ENCODE measurements around the gene RAB5B.
"Not testable (repeated sequence)": the region's sequence is repeated elsewhere in the genome, so short reads cannot be mapped to it uniquely, and the experiment has no call there.

Gene RAB5B

GRCh38 chr12:55984861-55985260 lies 11.0 kb downstream of the RAB5B start:
- DNase-seq = no peak

GRCh38 chr12:55985341-55985740 lies 11.5 kb downstream of the RAB5B start:
- DNase-seq = no peak

GRCh38 chr12:55985976-55986375 lies 12.1 kb downstream of the RAB5B start:
- DNase-seq = not testable (repeated sequence)

- DNase-seq = no peak
Observed at GRCh38 chr12:55991110-55991509, 17.2 kb downstream of the RAB5B start.

- no peak for DNase-seq
Observed at GRCh38 chr12:55993230-55993853, 19.5 kb downstream of the RAB5B start.

GRCh38 chr12:55995366-55995765 lies 21.5 kb downstream of the RAB5B start:
- DNase-seq = no peak

- peak; percentile 62 for DNase-seq
Observed at GRCh38 chr12:55996201-55996714, 22.4 kb downstream of the RAB5B start.

GRCh38 chr12:55996715-55997534 lies 23.0 kb downstream of the RAB5B start, which contains the start of gene SUOX:
SUOX (plus strand) TSS chr12:55997276; CDS start chr12:56002222, 4,946 bp downstream.
- DNase-seq = peak; percentile 98

GRCh38 chr12:55997535-55997859 lies 23.6 kb downstream of the RAB5B start:
- DNase-seq = no peak

- DNase-seq = not testable (repeated sequence)
Observed at GRCh38 chr12:55999522-55999921, 25.6 kb downstream of the RAB5B start.

- DNase-seq = not testable (repeated sequence)
Observed at GRCh38 chr12:55999999-56000540, 26.2 kb downstream of the RAB5B start.

- no peak for DNase-seq
Observed at GRCh38 chr12:56001487-56002100, 27.7 kb downstream of the RAB5B start.

GRCh38 chr12:56003376-56003775 lies 29.5 kb downstream of the RAB5B start:
- not testable (repeated sequence) for DNase-seq

GRCh38 chr12:56004211-56004610 lies 30.3 kb downstream of the RAB5B start:
- DNase-seq = no peak

GRCh38 chr12:56007564-56008559 lies 34.0 kb downstream of the RAB5B start:
- peak; percentile 77 for DNase-seq

GRCh38 chr12:56010111-56010570 lies 36.3 kb downstream of the RAB5B start:
- DNase-seq = no peak

GRCh38 chr12:56011509-56012090 lies 37.7 kb downstream of the RAB5B start:
- DNase-seq = no peak

- DNase-seq = no peak
Observed at GRCh38 chr12:56013482-56013881, 39.6 kb downstream of the RAB5B start.

- no peak for DNase-seq
Observed at GRCh38 chr12:56014205-56014604, 40.3 kb downstream of the RAB5B start.

GRCh38 chr12:56017181-56017580 lies 43.3 kb downstream of the RAB5B start:
- no peak for DNase-seq

GRCh38 chr12:56018356-56018755 lies 44.5 kb downstream of the RAB5B start:
- DNase-seq = no peak
